ENCODE measurements around the gene ING4.

The ING4 gene

GRCh38 chr12:6635856-6636531, 26.9 kb downstream of the ING4 start, which contains the start of gene LPAR5:
LPAR5 (minus strand) TSS chr12:6635959; CDS start chr12:6621248, 14,711 bp downstream.
- DNase-seq (ENCODE audit: low read depth, low spot score): no peak

- peak; percentile 44 for DNase-seq (ENCODE audit: low read depth, low spot score)
Observed at GRCh38 chr12:6635375-6635855, 27.5 kb downstream of the ING4 start.

- DNase-seq (ENCODE audit: low read depth, low spot score): no peak
Observed at GRCh38 chr12:6632026-6632983, 30.6 kb downstream of the ING4 start.

GRCh38 chr12:6631549-6631961, 31.4 kb downstream of the ING4 start:
- DNase-seq (ENCODE audit: low read depth, low spot score): no peak

GRCh38 chr12:6630736-6631135, 32.2 kb downstream of the ING4 start:
- DNase-seq (ENCODE audit: low read depth, low spot score): no peak

- DNase-seq (ENCODE audit: low read depth, low spot score): no peak
Observed at GRCh38 chr12:6627616-6628015, 35.3 kb downstream of the ING4 start.

GRCh38 chr12:6626654-6627283, 36.1 kb downstream of the ING4 start:
- DNase-seq (ENCODE audit: low read depth, low spot score): no peak

- no peak for DNase-seq (ENCODE audit: low read depth, low spot score)
Observed at GRCh38 chr12:6620885-6621274, 42.0 kb downstream of the ING4 start.

GRCh38 chr12:6620137-6620884, 42.6 kb downstream of the ING4 start:
- DNase-seq (ENCODE audit: low read depth, low spot score): no peak

GRCh38 chr12:6618483-6619225, 44.3 kb downstream of the ING4 start:
- DNase-seq (ENCODE audit: low read depth, low spot score): no peak

- DNase-seq (ENCODE audit: low read depth, low spot score): no peak
Observed at GRCh38 chr12:6615802-6616201, 47.1 kb downstream of the ING4 start.

GRCh38 chr12:6614513-6615172, 48.3 kb downstream of the ING4 start:
- no peak for DNase-seq (ENCODE audit: low read depth, low spot score)

- DNase-seq (ENCODE audit: low read depth, low spot score): no peak
Observed at GRCh38 chr12:6613776-6614512, 49.0 kb downstream of the ING4 start.

GRCh38 chr12:6613015-6613775, 49.7 kb downstream of the ING4 start:
- DNase-seq (ENCODE audit: low read depth, low spot score): no peak

- DNase-seq (ENCODE audit: low read depth, low spot score): no peak
Observed at GRCh38 chr12:6612652-6613014, 50.3 kb downstream of the ING4 start.

GRCh38 chr12:6612247-6612646, 50.7 kb downstream of the ING4 start:
- DNase-seq (ENCODE audit: low read depth, low spot score): no peak

- DNase-seq (ENCODE audit: low read depth, low spot score): no peak
Observed at GRCh38 chr12:6608592-6609281, 54.2 kb downstream of the ING4 start.

All from activated naive CD8-positive, alpha-beta T cell treated with anti-CD3 and anti-CD28 coated beads, Interleukin-2, amount 50 U/mL, for 16 hours (primary cell).